Measurements from ENCODE around the gene MRAP2. TPM values are rescaled to one million over a fixed set of nuclear protein-coding genes. Genes with fewer than 3 reads are reported as not detected.

MRAP2 gene
- total and polyA plus RNA-seq, 2 donors (not counting 3 experiments of a cell fraction or from before 2014, with no cell fraction given) = 5.8 to 8.6 TPM

GRCh38 chr6:84086545-84087429, 53.2 kb downstream of the MRAP2 start:
- BruUV-seq (replicated peaks) = no TSS peak
- POLR2A ChIA-PET = no interaction called here
- Histone ChIP-seq H3K9ac (replicated peaks; ENCODE audit: extremely low read depth, insufficient read depth, low read length) (no peak overlapping the region), H3K4me1 (ENCODE audit: control insufficient read depth, extremely low read depth, insufficient read depth, low read length) (no peaks in the 10 kb centered on the region), H3K9me3 (replicated peaks; ENCODE audit: control insufficient read depth, insufficient read depth, low read length) (no peaks in the 10 kb centered on the region), H4K20me1 (replicated peaks; ENCODE audit: control insufficient read depth, extremely low read depth, insufficient read depth, low read length) (no peaks in the 10 kb centered on the region), H3K4me2 (ENCODE audit: insufficient read depth, low read length) (no peak overlapping the region), H3K9me1 (replicated peaks; ENCODE audit: control insufficient read depth, extremely low read depth, insufficient read depth, low read length) (no peaks in the 10 kb centered on the region), H3K79me2 (ENCODE audit: control insufficient read depth, insufficient read depth, low read length) (no peaks in the 10 kb centered on the region), H3K27ac (ENCODE audit: insufficient read depth, low read depth, low read length) (no peak overlapping the region), H3K4me3 (replicated peaks in 1 of 3; ENCODE audit: insufficient read depth in 1 of 3, low read depth in 1 of 3, low read length in 3 of 3) (no peak overlapping the region), H3K36me3 (ENCODE audit: control insufficient read depth in 2 of 2, extremely low read depth in 1 of 2, insufficient read depth in 2 of 2, low read length in 2 of 2) (no peaks in the 10 kb centered on the region), H2AFZ (ENCODE audit: low read depth, low read length) (no peak overlapping the region), H3K27me3 (ENCODE audit: control insufficient read depth in 2 of 2, insufficient read depth in 2 of 2, low read length in 2 of 2) (peaks cover 0 to 1% of the 10 kb centered on the region in 2 experiments)
- dilution Hi-C loops (cut with MboI; ENCODE audit: extremely low pct_ligation_motif_present, low sequenced_read_pairs) (no loop called here), intact Hi-C loops (cut with micrococcal nuclease) (no loop called here)
- TF ChIP-seq CTCF (IDR thresholded peaks at IDR 0.05; ENCODE audit: extremely low read depth in 1 of 2, insufficient read depth in 1 of 2, low read depth in 1 of 2, low read length in 2 of 2) (no peak), POLR2AphosphoS5 (IDR thresholded peaks at IDR 0.05; ENCODE audit: insufficient read depth, low read depth, low read length) (no peak), MAX (IDR thresholded peaks at IDR 0.05; ENCODE audit: insufficient read depth, insufficient read length) (no peak), GATA2 (IDR thresholded peaks at IDR 0.05; ENCODE audit: insufficient read depth, insufficient read length, low read depth, low read length) (no peak), POLR2A (IDR thresholded peaks at IDR 0.05; ENCODE audit: low read depth, low read length) (no peak), MYC (IDR thresholded peaks at IDR 0.05; ENCODE audit: low read depth, low read length) (no peak), EZH2 (IDR thresholded peaks at IDR 0.05; ENCODE audit: borderline replicate concordance, low read depth, low read length, severe bottlenecking) (no peak), JUN (IDR thresholded peaks at IDR 0.05; ENCODE audit: borderline replicate concordance, insufficient read depth, insufficient read length, low read depth) (no peak), FOS (IDR thresholded peaks at IDR 0.05; ENCODE audit: borderline replicate concordance, insufficient read depth, low read length) (no peak)
- no peak for FAIRE-seq
- DNase-seq (ENCODE audit: low read depth, low spot score) = no peak
- CTCF ChIA-PET = interaction anchor here (1.1 to 1.2 kb wide), 2 partner anchors 10 to 472 kb away, joined by 4 to 5 read pairs; no protein-coding TSS in a partner anchor
